ENCODE results near the gene L1CAM. TPM values are rescaled to one million over a fixed set of nuclear protein-coding genes. Genes with fewer than 3 reads are reported as not detected.

L1CAM gene
- polyA plus RNA-seq, 1 donor = 22.5 TPM

- Histone ChIP-seq H3K9me3 (ENCODE audit: control insufficient read depth, low read depth, low read length) (no peaks in the 10 kb centered on the region), H3K27me3 (ENCODE audit: control insufficient read depth, insufficient read depth, low read length) (no peaks in the 10 kb centered on the region), H3K27ac (ENCODE audit: low read length) (no peak overlapping the region), H3K4me1 (ENCODE audit: control insufficient read depth, insufficient read depth, low read length) (peaks cover 5% of the 10 kb centered on the region), H3K36me3 (ENCODE audit: control insufficient read depth, insufficient read depth, low read length) (no peaks in the 10 kb centered on the region), H3K4me3 (ENCODE audit: low read length) (no peak overlapping the region)
- WGBS (ENCODE audit: insufficient coverage, low lambda C conversion rate) = no CpG with 5 or more reads among the region's 10 CpGs
- DNase-seq = no peak
Measured at GRCh38 chrX:153902385-153902784, 16.4 kb upstream of the L1CAM start.

GRCh38 chrX:153901753-153902140 is 15.8 kb upstream of the L1CAM start:
- Histone ChIP-seq H3K4me3 (ENCODE audit: low read length) (no peak overlapping the region), H3K9me3 (ENCODE audit: control insufficient read depth, low read depth, low read length) (no peaks in the 10 kb centered on the region), H3K27me3 (ENCODE audit: control insufficient read depth, insufficient read depth, low read length) (no peaks in the 10 kb centered on the region), H3K36me3 (ENCODE audit: control insufficient read depth, insufficient read depth, low read length) (no peaks in the 10 kb centered on the region), H3K4me1 (ENCODE audit: control insufficient read depth, insufficient read depth, low read length) (peaks cover 5% of the 10 kb centered on the region), H3K27ac (ENCODE audit: low read length) (no peak overlapping the region)
- DNase-seq = no peak
- no CpG with 5 or more reads among the region's 8 CpGs for WGBS (ENCODE audit: insufficient coverage, low lambda C conversion rate)

GRCh38 chrX:153900831-153901752 is 15.1 kb upstream of the L1CAM start:
- DNase-seq = peak in 1 of 2 donors; percentile 45
- no CpG with 5 or more reads among the region's 26 CpGs for WGBS (ENCODE audit: insufficient coverage, low lambda C conversion rate)
- Histone ChIP-seq H3K27ac (ENCODE audit: low read length) (no peak overlapping the region), H3K36me3 (ENCODE audit: control insufficient read depth, insufficient read depth, low read length) (no peaks in the 10 kb centered on the region), H3K4me3 (ENCODE audit: low read length) (no peak overlapping the region), H3K27me3 (ENCODE audit: control insufficient read depth, insufficient read depth, low read length) (no peaks in the 10 kb centered on the region), H3K9me3 (ENCODE audit: control insufficient read depth, low read depth, low read length) (no peaks in the 10 kb centered on the region), H3K4me1 (ENCODE audit: control insufficient read depth, insufficient read depth, low read length) (peaks cover 5% of the 10 kb centered on the region)

- Histone ChIP-seq H3K27me3 (ENCODE audit: control insufficient read depth, insufficient read depth, low read length) (no peaks in the 10 kb centered on the region), H3K36me3 (ENCODE audit: control insufficient read depth, insufficient read depth, low read length) (no peaks in the 10 kb centered on the region), H3K27ac (ENCODE audit: low read length) (no peak overlapping the region), H3K4me1 (ENCODE audit: control insufficient read depth, insufficient read depth, low read length) (peaks cover 5% of the 10 kb centered on the region), H3K9me3 (ENCODE audit: control insufficient read depth, low read depth, low read length) (no peaks in the 10 kb centered on the region), H3K4me3 (ENCODE audit: low read length) (no peak overlapping the region)
- no peak for DNase-seq
Measured at GRCh38 chrX:153897899-153898298, 11.9 kb upstream of the L1CAM start.

- no peak overlapping the region for H3K27ac ChIP-seq (ENCODE audit: low read length)
Measured at GRCh38 chrX:153889123-153889522, 3.1 kb upstream of the L1CAM start.

GRCh38 chrX:153888344-153888743 is 2.4 kb upstream of the L1CAM start:
- no CpG with 5 or more reads among the region's 6 CpGs for WGBS (ENCODE audit: insufficient coverage, low lambda C conversion rate)
- H3K4me3 ChIP-seq (ENCODE audit: low read length) = no peak overlapping the region
- H3K4me1 ChIP-seq (ENCODE audit: control insufficient read depth, insufficient read depth, low read length) = no peaks in the 10 kb centered on the region
- H3K9me3 ChIP-seq (ENCODE audit: control insufficient read depth, low read depth, low read length) = peaks cover 3% of the 10 kb centered on the region
- no peak for DNase-seq
- peaks cover 53% of the 10 kb centered on the region for H3K27me3 ChIP-seq (ENCODE audit: control insufficient read depth, insufficient read depth, low read length)
- H3K36me3 ChIP-seq (ENCODE audit: control insufficient read depth, insufficient read depth, low read length) = no peaks in the 10 kb centered on the region
- H3K27ac ChIP-seq (ENCODE audit: low read length) = no peak overlapping the region

More at GRCh38 chrX:153889123-153889522, 3.1 kb upstream of the L1CAM start:
- no peak overlapping the region for H3K4me3 ChIP-seq (ENCODE audit: low read length)
- H3K36me3 ChIP-seq (ENCODE audit: control insufficient read depth, insufficient read depth, low read length) = no peaks in the 10 kb centered on the region
- H3K27me3 ChIP-seq (ENCODE audit: control insufficient read depth, insufficient read depth, low read length) = peaks cover 45% of the 10 kb centered on the region
- H3K4me1 ChIP-seq (ENCODE audit: control insufficient read depth, insufficient read depth, low read length) = no peaks in the 10 kb centered on the region
- no CpG with 5 or more reads among the region's 6 CpGs for WGBS (ENCODE audit: insufficient coverage, low lambda C conversion rate)
- H3K9me3 ChIP-seq (ENCODE audit: control insufficient read depth, low read depth, low read length) = peaks cover 3% of the 10 kb centered on the region
- no peak for DNase-seq

- peaks cover 4% of the 10 kb centered on the region for H3K4me1 ChIP-seq (ENCODE audit: control insufficient read depth, insufficient read depth, low read length)
- no peak overlapping the region for H3K4me3 ChIP-seq (ENCODE audit: low read length)
- no peak overlapping the region for H3K27ac ChIP-seq (ENCODE audit: low read length)
- DNase-seq = no peak
- H3K9me3 ChIP-seq (ENCODE audit: control insufficient read depth, low read depth, low read length) = peaks cover 3% of the 10 kb centered on the region
- H3K27me3 ChIP-seq (ENCODE audit: control insufficient read depth, insufficient read depth, low read length) = peaks cover 61% of the 10 kb centered on the region
- no peaks in the 10 kb centered on the region for H3K36me3 ChIP-seq (ENCODE audit: control insufficient read depth, insufficient read depth, low read length)
- WGBS (ENCODE audit: insufficient coverage, low lambda C conversion rate) = no CpG with 5 or more reads among the region's 8 CpGs
Measured at GRCh38 chrX:153887385-153887784, 1.4 kb upstream of the L1CAM start.

- Histone ChIP-seq H3K4me1 (ENCODE audit: control insufficient read depth, insufficient read depth, low read length) (peaks cover 4% of the 10 kb centered on the region), H3K4me3 (ENCODE audit: low read length) (no peak overlapping the region), H3K36me3 (ENCODE audit: control insufficient read depth, insufficient read depth, low read length) (no peaks in the 10 kb centered on the region), H3K27me3 (ENCODE audit: control insufficient read depth, insufficient read depth, low read length) (peaks cover 62% of the 10 kb centered on the region), H3K9me3 (ENCODE audit: control insufficient read depth, low read depth, low read length) (peaks cover 3% of the 10 kb centered on the region), H3K27ac (ENCODE audit: low read length) (no peak overlapping the region)
- DNase-seq = no peak
- WGBS (ENCODE audit: insufficient coverage, low lambda C conversion rate) = no CpG with 5 or more reads among the region's 13 CpGs
Measured at GRCh38 chrX:153886915-153887314, 942 bp upstream of the L1CAM start.

- no peak for DNase-seq
- WGBS (ENCODE audit: insufficient coverage, low lambda C conversion rate) = no CpG with 5 or more reads among the region's 32 CpGs
- peaks cover 59% of the 10 kb centered on the region for H3K27me3 ChIP-seq (ENCODE audit: control insufficient read depth, insufficient read depth, low read length)
- H3K4me3 ChIP-seq (ENCODE audit: low read length) = no peak overlapping the region
- no peak overlapping the region for H3K27ac ChIP-seq (ENCODE audit: low read length)
- H3K4me1 ChIP-seq (ENCODE audit: control insufficient read depth, insufficient read depth, low read length) = peaks cover 4% of the 10 kb centered on the region
- no peaks in the 10 kb centered on the region for H3K36me3 ChIP-seq (ENCODE audit: control insufficient read depth, insufficient read depth, low read length)
- H3K9me3 ChIP-seq (ENCODE audit: control insufficient read depth, low read depth, low read length) = peaks cover 3% of the 10 kb centered on the region
Measured at GRCh38 chrX:153885208-153885787, 675 bp downstream of the L1CAM start.

- Histone ChIP-seq H3K9me3 (ENCODE audit: control insufficient read depth, low read depth, low read length) (peaks cover 3% of the 10 kb centered on the region), H3K36me3 (ENCODE audit: control insufficient read depth, insufficient read depth, low read length) (no peaks in the 10 kb centered on the region), H3K27me3 (ENCODE audit: control insufficient read depth, insufficient read depth, low read length) (peaks cover 66% of the 10 kb centered on the region), H3K4me1 (ENCODE audit: control insufficient read depth, insufficient read depth, low read length) (peaks cover 4% of the 10 kb centered on the region), H3K4me3 (ENCODE audit: low read length) (no peak overlapping the region), H3K27ac (ENCODE audit: low read length) (no peak overlapping the region)
- WGBS (ENCODE audit: insufficient coverage, low lambda C conversion rate) = no CpG with 5 or more reads among the region's 6 CpGs
- DNase-seq = no peak
Measured at GRCh38 chrX:153884590-153884989, 1.4 kb downstream of the L1CAM start.

All from large intestine (tissue), 3 donors.